ENCODE measurements around the gene SCUBE2. TPM values are rescaled to one million over a fixed set of nuclear protein-coding genes. Genes with fewer than 3 reads are reported as not detected.

Gene SCUBE2
- total RNA-seq, 4 donors from 2014 or later: 0.24 to 3.6 (median 2.3) TPM

DNA sequence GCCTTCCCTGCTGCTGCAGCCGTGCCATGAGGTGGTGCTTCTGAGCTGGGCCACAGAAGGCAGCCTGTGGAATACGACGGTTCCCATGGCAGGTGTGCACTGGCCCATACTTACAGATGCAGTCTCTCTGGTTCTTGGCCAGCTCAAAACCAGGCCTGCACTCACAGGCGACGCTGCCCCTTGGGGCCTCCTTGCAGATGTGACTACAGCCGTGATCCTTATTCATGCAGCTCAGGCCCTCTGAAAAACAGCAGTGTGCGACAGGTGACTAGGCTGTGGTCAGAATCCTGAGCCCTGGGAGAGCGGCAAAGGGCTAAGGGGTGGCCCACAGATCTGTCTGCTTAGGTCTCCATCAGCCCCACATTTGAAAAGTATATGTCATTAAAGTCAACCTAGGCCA lies 22.1 kb downstream of the SCUBE2 start:
- H3K4me1 ChIP-seq: no peaks in the 10 kb centered on the region
- ATAC-seq (no peak), DNase-seq (no peak)
- no peaks in the 10 kb centered on the region for H3K36me3 ChIP-seq
- H3K9me3 ChIP-seq: no peaks in the 10 kb centered on the region
- H3K27me3 ChIP-seq: no peaks in the 10 kb centered on the region
- no peak overlapping the region for H3K27ac ChIP-seq
- in situ Hi-C loops (cut with MboI; ENCODE audit: low sequenced_read_pairs in 4 of 4) (no loop called here), intact Hi-C loops (cut with DNase I; ENCODE audit: low total_unique reads) (no loop called here)
- H3K4me3 ChIP-seq: no peak overlapping the region
- TF ChIP-seq POLR2A (IDR thresholded peaks at IDR 0.05): no peak
- TF ChIP-seq, protein P1, sequence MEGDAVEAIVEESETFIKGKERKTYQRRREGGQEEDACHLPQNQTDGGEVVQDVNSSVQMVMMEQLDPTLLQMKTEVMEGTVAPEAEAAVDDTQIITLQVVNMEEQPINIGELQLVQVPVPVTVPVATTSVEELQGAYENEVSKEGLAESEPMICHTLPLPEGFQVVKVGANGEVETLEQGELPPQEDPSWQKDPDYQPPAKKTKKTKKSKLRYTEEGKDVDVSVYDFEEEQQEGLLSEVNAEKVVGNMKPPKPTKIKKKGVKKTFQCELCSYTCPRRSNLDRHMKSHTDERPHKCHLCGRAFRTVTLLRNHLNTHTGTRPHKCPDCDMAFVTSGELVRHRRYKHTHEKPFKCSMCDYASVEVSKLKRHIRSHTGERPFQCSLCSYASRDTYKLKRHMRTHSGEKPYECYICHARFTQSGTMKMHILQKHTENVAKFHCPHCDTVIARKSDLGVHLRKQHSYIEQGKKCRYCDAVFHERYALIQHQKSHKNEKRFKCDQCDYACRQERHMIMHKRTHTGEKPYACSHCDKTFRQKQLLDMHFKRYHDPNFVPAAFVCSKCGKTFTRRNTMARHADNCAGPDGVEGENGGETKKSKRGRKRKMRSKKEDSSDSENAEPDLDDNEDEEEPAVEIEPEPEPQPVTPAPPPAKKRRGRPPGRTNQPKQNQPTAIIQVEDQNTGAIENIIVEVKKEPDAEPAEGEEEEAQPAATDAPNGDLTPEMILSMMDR (IDR thresholded peaks at IDR 0.05 in 4 of 5, conservative IDR thresholded peaks at IDR 0.05 in 1 of 5): no peak

DNA sequence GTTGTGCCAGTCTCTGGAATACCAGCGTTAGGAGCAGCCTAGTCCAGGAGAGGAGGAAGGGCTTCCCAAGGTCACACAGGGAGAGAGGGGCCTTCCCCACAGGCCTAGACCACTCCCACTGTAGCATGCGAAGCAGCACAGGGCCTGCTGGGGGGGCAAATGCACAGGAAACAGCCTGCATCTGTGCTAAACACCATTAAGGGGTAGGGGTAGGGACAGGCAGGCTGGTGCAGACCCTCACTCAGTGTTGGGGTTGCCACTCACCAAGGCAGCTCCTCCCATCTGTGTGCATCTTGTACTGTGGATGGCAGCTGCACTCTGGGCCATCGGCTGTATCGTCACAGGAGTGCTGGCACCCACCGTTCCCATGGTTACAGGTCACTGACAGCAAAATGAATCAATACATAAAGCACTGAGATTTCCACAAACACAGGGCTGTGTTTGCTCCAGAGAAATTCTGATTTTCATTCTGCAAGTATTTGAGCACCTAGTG lies 24.9 kb downstream of the SCUBE2 start:
- Histone ChIP-seq H3K4me1 (no peaks in the 10 kb centered on the region), H3K27me3 (no peaks in the 10 kb centered on the region), H3K27ac (no peak overlapping the region), H3K4me3 (no peak overlapping the region), H3K36me3 (no peaks in the 10 kb centered on the region), H3K9me3 (no peaks in the 10 kb centered on the region)
- no peak for ATAC-seq
- TF ChIP-seq, protein P1 (IDR thresholded peaks at IDR 0.05 in 4 of 5, conservative IDR thresholded peaks at IDR 0.05 in 1 of 5): no peak
- no peak for TF ChIP-seq POLR2A (IDR thresholded peaks at IDR 0.05)
- in situ Hi-C loops (cut with MboI; ENCODE audit: low sequenced_read_pairs in 4 of 4) (no loop called here), intact Hi-C loops (cut with DNase I; ENCODE audit: low total_unique reads) (no loop called here)
- no peak for DNase-seq

DNA sequence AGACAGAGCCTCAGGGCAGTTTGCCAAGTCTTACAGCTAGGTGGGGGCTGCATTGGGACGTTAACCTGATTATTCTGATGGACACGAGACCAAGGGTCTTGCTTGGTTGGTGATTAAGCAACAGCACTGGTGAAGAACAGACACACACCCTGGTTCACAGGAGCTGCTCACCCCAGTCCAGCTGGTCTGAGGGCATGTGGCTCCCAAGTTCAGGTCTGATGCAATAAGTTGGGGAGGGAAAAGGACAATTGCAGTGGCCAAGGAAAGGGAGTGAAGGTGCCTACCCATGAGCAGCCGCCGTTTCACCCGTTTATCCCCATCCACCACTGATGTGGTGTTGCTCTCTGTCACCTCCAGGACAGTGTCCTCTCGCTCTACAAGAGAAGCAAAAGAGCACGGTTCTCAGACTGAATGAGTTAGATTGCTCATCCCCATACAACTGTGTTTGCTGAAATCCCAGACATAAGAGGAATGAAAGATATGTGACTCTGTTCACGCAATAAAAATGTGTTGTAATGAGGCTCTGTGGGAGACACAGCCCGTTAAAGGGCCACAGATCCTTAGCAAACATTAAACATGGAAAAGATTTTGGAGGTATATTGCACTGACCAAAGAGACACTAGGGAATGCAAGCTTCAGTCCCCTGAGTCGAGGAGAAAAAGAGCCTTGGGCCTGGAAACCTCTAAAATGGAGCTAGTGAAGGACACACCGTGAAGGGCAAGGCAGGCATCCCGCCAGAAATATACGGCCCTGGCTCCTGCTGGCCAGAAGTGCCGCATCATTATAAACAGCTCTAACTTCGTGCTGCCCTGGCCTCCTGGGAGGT lies 25.6 kb downstream of the SCUBE2 start:
- DNase-seq: no peak
- ATAC-seq: no peak
- Histone ChIP-seq H3K27me3 (no peaks in the 10 kb centered on the region), H3K4me1 (no peaks in the 10 kb centered on the region), H3K27ac (no peak overlapping the region), H3K9me3 (no peaks in the 10 kb centered on the region), H3K36me3 (no peaks in the 10 kb centered on the region), H3K4me3 (no peak overlapping the region)
- TF ChIP-seq, protein P1 (IDR thresholded peaks at IDR 0.05 in 4 of 5, conservative IDR thresholded peaks at IDR 0.05 in 1 of 5): no peak
- no peak for TF ChIP-seq POLR2A (IDR thresholded peaks at IDR 0.05)
- intact Hi-C loops (cut with DNase I; ENCODE audit: low total_unique reads): no loop called here
- in situ Hi-C loops (cut with MboI; ENCODE audit: low sequenced_read_pairs in 4 of 4): no loop called here

DNA sequence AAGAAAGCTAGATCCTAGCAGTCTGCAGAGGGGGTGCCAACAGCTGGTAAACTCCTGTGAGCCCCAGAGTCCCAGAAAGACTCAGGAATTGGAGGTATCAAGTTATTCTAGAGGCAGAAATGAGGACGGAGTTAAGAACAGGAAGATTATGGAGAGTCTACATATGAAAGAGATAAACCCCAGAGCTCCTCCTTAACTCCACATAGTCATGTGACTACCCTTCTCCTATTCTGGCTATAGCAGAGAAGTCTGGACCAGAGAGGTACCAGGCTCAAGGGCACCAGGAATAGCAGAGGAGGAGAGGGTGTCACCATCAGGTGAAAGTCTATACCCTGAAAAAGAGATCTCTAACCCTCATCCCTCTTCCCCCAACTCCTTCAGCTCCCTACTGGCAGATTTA lies 29.6 kb downstream of the SCUBE2 start:
- Histone ChIP-seq H3K36me3 (no peaks in the 10 kb centered on the region), H3K4me1 (no peaks in the 10 kb centered on the region), H3K27me3 (no peaks in the 10 kb centered on the region), H3K4me3 (no peak overlapping the region), H3K27ac (no peak overlapping the region), H3K9me3 (no peaks in the 10 kb centered on the region)
- intact Hi-C loops (cut with DNase I; ENCODE audit: low total_unique reads): no loop called here
- in situ Hi-C loops (cut with MboI; ENCODE audit: low sequenced_read_pairs in 4 of 4): no loop called here
- ATAC-seq (no peak), DNase-seq (no peak)
- TF ChIP-seq POLR2A (IDR thresholded peaks at IDR 0.05): no peak
- TF ChIP-seq, protein P1 (IDR thresholded peaks at IDR 0.05 in 4 of 5, conservative IDR thresholded peaks at IDR 0.05 in 1 of 5): no peak
